Measurements from ENCODE around the gene CNBD2.
"Not testable (repeated sequence)": the region's sequence is repeated elsewhere in the genome, so short reads cannot be mapped to it uniquely, and the experiment has no call there.

The CNBD2 gene

DNA sequence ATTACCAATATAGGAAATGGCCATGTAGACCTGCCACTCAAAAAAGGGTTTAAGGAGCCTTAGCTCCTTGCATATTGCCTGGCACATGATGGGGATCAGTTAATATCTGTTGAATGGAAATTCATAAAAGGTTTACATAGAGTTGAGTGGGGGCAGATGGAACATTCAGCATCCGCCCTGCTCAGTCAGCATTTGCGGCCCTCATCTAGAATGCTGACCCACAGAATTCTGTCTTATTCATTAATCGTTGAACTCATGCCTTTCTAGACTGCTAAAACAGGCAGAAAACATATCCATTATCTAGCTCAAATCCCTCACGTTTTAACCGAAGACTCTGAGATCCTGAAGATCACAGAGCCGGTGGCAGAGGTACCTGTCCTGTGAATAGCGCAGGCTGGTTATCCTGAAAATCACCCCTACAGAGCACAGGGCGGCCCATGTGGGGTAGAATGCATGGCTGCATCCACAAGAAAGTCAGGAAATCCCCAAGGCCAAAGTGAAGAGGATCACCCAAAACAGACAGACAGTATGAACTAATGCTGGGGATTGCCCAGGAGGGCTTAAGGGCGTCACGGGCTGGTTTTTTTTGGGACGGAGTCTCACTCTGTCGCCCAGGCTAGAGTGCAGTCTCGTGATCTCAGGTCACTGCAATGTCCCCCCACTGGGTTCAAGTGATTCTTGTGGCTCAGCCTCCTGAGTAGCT lies 59.9 kb downstream of the CNBD2 start:
- no peak for DNase-seq

DNA sequence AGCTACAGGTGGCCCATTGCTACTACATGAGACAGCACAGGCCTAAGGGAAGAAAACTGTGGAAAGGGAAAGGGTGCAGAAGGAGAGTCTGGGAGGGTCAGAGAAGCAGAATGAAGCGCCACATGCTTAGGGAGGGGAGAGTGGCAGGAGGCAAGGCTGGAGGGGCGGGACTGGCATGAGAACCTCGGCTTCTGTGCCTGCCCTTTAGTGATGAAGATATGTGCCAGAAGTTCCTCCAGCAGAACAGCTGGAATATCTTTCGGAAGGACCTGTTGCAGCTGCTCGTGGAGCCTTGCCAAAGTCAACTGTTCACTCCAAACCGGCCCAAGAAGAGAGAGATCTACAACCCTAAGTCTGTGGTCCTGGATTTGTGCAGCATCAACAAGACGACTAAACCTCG lies 61.8 kb downstream of the CNBD2 start:
- DNase-seq = no peak

DNA sequence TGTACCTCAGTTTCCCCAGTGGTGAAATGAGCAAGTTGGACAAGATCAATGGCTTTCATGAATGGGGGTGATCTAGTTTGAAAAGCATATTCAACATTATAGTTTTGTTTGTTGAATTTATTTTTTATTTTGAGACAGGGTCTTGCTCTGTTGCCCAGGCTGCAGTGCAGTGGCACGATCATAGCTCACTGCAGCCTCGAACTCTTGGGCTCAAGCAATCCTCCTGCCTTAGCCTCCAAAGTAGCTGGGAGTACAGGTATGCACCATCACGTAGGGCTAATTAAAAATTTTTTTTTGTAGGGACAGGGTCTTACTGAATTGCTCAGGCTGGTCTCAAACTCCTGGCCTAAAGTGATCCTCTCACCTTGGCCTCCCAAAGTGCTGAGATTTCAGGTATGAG lies 63.4 kb downstream of the CNBD2 start:
- no peak for DNase-seq

DNA sequence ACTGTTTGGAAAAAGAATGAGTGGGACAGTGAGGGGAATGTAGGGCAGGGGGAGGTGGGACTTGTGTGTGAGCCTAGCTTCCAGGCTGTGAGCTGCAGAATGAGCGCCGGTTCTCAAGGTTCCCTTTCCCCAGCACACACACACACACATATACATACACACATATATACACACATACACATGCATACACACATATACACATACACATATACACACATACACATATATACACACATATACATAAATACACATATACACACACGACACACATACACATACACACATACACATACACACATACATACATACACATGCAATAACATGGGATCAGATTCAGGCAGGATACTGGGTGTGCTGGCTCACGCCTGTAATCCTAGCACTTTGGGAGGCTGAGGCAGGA lies 66.5 kb downstream of the CNBD2 start:
- DNase-seq = no peak

DNA sequence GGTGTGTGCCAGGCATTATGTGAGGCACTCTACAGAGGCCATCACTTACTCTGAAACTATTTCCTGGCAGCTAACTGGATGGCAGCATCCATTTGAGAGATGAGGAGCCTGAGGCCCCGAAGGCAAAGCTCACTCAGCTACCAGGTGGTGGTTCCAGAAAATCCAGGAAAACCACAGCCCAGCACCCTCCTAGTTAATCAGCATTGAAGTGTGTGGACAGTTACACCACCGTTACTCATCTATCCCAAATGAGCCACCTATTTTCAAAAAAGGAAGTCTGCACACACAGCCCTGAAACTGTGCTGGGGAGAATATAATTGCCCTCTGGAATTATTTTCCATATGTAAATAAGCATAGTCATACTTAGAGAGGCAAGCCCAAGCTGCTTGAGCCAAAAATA lies 67.4 kb downstream of the CNBD2 start:
- no peak for DNase-seq

DNA sequence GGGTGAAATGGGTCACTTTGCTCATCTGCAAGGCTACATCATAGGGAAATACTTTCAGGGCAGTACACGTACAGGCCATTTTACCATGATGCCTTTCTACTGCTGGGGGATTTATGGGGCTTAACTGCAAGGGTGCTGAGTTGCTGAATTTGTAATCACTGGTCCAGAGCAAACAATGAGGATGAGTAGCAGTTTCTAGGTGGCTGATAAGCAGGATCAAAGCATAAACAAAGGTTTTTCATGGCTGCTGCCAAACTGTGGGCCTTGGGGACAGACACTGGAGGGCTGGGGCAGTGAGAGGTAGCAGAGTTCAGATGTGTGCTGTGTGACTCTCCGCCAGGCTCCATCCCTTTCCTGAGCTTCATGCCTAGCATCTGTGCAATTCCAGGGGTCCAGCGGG lies 68.3 kb downstream of the CNBD2 start:
- no peak for DNase-seq

DNA sequence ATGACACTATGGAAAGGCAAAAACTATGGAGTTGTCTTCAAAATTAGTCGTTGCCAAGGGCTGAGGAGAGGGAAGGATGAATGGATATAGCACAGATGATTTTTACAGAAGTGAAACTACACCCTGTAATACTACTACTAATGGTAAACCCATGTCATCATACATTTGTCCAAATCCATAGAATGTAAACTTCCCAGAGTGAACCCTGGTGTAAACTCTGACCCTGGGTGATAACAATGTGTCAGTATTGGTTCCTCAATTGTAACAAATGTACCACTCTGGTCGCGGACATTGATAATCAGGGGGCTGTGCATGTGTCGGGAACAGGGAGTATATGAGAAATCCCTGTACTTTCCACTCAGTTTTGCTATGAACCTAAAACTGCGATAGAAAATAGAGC lies 72.2 kb downstream of the CNBD2 start:
- no peak for DNase-seq

DNA sequence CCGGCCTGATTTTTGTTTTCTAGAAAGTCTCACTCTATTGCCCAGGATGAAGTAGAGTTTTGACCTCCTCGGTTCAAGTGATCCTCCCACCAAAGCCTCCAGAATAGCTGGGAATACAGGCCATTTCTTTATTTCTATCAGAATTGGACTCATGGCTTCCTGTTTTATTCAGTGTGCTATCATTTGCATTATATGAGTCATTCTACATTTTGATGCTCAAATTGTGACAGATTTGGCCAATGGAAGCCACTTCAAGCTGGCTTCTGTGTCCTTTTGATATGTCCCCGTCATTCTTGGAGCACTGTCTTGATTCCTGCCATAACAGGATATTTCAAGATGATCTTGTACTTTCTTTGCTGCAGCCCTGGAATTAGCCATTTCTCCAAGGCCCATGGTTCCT lies 75.1 kb downstream of the CNBD2 start:
- DNase-seq = no peak

DNA sequence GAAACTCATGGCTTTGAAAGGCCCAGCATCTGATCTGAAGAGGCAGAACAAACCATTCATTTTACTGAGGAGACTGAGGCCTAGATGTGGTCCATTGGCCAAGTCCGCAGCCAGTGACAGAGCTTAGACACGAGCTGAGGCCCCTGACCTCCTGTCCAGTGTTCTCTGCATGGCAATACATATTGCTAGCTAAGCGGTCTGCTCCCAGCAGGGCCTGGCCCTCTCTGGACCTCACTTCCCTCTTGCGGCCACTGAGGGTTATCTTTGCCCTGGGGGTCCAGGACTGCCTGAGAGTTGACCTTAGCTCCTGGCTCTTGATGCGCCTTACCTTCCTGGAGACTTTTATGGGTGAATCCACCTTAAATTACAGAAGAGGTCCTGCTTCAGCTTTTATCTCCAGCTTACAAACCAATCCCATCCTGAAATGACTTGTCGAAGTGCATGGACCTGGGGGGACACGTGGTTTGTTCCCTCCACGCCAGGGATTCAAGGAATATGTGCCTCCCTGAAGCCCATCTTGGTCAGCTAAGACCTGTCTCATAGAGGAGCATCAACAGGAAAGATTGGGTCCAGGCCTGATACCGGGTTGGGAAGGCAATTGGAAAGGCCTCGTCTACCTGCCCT lies 75.6 kb downstream of the CNBD2 start:
- DNase-seq = no peak

DNA sequence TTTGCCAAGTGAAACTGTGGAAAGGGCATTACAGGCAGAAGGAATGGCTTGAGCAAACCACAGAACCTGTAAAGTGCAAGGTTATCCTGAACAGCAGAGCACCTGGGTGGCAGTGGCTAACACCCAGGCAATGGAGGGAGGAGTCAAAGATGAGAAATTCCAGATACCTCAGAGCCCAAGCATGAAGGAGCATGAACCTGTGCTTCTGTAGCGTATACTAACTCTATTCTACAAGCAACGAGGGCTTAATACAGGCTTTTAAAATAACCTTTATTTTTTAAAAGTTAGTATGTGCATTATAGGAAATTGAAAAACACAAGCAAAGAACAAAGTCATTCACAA lies 77.0 kb downstream of the CNBD2 start:
- DNase-seq = no peak

DNA sequence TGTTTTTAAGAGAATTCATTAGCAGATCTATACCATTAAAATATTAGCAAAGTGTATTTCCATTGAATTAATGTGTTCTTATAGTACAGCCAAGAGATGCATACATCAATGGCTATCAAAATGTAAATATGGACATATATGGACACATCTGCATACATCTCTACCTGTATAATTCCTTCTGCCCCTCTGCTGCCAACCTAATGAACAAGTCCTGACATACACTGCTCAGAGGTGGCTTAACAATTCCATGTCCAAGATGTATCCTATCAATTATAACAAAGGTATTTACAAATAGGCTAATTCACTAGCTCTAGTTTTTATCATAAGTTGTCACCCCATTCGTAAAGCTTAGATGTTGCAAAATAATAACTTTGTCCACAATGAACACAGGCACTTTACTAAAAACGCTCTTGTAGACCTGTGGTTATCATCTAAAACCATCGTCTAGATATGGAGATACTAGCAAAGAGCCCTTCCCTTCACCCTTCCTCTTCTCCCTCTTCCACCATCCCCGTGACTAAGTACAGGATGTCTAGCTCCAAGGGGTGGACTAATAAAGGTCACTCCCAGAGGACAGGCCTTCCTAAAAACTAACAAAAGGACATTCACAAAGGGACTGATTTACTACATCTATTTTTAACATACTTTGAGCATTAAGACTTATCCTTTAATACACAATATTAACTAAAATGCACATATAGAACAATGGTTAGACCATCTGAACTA lies 77.8 kb downstream of the CNBD2 start:
- DNase-seq = not testable (repeated sequence)

DNA sequence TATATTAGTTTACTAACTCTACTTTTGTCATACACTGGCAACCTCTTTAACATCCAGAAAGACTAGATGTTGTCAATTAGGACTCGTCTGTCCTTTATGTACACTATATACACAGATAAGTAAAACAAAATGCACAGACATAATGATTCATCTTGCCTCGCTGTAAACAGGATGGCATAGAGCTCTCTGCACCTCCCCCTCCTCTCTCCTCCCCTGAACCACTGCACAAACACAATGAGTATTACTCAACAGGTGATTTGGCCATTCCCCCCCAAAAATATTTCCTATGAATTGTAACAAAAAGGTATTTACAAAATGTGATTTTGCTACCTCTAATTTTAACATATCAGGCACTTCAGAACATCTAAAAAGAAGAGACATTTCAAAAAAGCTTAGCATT lies 81.0 kb downstream of the CNBD2 start:
- DNase-seq = not testable (repeated sequence)

DNA sequence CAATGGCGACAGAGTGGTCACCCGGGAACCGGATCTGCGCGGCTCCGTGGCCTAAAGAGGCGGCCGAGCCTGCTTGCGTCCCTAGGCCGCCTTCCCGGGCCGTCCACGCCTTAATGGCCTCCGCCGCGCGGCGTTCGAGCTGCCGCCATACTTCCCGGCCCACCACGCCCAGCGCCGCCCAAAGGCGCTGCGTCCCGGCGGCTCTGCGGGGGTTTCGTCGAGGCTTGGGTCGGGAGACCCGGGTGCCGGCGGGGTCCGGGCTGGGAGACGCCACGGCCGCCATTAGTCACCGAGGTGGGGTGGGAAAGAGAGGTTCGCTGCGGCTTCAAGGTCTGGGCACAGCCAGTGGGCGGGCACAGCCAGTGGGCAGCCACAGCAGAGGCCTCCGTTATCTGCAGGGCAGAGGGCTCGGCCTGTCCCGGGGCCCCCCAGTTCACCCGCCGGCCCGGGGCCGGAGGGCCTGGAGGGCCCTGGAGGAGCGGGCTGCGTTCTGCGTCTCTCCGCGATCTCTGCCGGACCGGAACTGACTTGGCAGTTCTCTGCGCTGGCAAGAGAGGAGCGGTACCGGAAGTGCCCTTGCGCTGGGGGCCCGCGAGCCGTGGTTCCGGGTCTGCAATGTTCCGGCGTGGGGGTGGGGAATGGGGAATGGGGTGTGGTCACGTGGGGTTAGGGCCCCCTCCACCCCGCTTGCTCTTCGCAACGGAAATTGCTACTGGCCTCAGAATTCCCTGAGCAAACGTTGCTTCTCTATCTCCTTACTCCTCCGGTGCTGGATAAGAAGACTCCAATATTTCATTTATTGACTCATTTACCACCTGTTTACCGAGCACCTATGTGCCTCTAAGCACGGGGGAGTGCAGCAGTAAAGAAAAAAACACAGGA lies 82.3 kb downstream of the CNBD2 start:
- DNase-seq = peak; percentile 93

DNA sequence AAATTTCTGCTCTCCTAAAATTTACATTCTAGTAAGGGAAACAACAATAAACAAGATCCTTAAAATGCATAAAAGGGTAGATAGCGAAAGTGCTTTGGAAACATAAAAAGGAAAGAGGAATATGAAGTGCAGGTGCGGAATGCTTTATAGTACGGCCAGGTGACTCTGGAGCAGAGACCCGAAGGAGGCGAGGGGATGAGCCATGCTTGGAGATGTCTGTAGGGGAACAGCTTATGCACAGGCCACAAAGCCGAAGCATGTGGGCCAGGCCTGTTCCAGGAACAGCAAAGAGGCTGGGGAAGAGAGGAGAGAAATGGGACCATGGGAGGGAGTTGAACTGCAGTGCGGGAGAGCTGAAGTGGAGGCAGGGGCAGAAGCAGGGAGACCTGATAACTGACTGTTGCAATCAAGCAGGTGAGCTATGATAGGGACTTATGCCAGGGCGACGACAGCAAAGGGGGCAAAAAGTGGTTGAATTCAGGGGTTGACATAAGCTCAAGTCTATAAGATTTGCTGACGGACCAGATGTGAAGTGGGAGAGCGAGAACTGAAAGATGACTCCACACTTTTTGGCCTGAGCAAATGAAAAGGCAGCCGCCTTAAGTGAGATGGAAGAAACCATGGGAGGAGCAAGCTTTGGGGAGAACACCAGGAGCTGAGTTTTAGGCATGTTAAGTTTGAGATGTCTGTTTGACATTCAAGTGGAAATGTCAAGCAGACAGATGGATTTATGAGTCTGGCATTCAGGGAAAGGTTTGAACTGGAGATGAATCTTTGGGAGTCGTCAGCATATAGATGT lies 83.1 kb downstream of the CNBD2 start:
- no peak for DNase-seq

DNA sequence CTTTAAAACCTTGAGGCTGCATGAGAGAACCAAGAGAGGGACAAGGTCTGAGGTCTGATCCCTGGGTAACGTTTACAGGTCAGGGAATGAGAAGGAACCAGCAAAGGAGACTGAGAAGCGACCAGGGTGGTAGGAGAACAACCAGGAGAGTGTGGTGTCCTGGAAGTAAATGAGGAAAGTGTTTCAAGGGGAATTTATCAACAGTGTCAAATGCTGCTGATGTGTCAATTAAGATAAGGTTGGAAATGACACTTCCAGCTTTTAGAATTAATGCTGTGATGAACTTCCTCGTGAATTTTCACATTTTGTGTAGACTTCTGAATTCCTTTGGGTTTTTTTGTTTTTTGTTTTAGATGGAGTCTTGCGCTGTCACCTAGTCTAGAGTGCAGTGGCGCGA lies 83.7 kb downstream of the CNBD2 start:
- no peak for DNase-seq

DNA sequence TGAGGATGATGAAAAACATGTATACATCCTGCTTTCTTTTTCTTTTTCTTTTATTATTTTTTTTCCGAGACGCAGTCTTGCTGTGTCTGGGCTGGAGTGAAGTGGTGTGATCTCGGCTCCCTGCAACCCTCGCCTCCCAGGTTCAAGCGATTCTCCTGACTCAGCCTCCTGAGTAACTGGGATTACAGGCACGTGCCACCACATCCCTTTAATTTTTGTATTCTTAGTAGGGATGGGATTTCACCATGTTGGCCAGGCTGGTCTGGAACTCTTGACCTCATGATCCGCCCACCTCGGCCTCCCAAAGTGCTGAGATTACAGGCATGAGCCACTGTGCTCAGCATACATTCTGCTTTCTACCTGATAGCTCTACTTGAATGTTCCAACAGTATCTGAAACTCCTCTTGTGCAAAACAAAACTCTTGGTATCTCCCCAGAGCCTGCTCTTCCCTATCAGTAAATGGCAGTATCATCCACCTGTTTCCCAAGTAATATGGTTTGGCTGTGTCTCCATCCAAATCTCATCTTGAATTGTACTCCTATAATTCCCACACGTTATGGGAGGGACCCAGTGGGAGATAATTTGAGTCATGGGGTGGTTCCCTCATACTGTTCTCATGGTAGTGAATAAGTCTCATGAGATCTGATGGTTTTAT lies 85.6 kb downstream of the CNBD2 start:
- not testable (repeated sequence) for DNase-seq

DNA sequence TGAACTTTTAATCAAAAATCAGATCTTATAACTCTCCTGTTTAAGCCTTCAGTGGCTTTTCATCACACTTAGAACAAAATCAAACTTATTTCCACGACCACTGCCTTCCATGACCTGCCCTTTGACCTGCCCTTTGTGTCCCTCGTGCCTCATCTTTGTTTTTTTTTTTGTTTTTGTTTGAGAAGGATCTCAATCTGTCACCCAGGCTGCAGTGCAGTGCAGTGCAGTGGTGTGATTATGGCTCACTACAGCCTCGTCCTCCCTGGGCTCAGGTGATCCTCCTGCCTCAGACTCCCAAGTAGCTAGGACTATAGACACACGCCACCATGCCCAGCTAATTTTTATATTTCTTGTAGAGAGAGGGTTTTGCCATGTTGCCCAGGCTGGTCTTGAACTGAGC lies 86.8 kb downstream of the CNBD2 start:
- no peak for DNase-seq

DNA sequence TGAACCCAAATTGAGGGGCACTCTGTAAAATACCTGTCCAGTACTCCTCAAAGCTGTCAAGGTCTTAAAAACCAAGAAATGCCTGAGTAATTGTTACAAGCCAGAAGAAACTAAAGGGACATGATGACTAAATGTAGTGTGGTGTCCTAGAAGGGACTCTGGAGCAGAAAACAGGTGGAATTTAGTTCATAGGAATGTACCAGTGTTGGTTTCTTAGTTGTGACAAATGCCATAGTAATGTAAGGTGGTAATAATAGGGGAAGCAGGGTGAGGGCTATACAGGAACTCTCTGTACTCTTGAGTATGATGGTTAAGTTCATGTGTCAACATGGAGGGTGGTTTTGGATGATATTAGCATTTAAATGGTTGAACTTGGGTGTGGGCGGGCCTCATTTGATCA lies 92.3 kb downstream of the CNBD2 start:
- DNase-seq = no peak

DNA sequence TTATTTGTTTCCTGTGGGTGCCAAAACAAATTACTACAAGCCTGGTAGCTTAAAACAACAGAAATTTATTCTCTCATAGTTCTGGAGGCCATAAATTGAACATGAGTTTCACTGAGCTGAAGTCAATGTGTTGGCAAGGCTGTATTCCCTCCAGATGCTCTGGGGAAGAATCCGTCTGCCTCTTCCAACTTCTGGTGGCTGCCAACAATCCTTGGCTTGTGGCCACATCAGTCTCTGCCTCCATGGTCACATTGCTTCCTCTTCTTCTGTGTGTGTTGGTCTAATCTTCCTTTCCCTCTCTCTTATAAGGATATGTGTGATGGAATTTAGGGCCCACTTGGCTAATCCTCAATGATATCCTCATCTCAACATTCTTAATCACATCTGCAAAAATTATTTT lies 93.4 kb downstream of the CNBD2 start:
- no peak for DNase-seq

DNA sequence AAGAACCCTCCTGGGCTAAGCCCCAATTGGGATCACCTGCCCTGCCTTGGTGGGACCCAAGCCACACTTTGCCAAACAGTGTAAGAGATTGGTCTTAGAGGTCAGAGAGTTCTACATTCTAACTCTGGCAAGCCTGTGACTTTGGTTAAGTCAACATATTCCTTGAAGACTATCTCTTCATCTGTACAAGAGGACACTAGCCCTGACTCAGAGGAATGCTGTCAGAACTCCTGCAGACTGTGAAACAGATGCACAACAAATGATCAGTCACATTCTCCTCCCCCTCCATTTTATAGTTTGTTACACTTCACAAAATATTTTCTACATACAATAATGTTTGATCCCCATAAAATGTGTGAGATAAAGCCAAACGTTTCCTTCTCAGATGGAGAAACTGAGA lies 94.4 kb downstream of the CNBD2 start:
- no peak for DNase-seq

DNA sequence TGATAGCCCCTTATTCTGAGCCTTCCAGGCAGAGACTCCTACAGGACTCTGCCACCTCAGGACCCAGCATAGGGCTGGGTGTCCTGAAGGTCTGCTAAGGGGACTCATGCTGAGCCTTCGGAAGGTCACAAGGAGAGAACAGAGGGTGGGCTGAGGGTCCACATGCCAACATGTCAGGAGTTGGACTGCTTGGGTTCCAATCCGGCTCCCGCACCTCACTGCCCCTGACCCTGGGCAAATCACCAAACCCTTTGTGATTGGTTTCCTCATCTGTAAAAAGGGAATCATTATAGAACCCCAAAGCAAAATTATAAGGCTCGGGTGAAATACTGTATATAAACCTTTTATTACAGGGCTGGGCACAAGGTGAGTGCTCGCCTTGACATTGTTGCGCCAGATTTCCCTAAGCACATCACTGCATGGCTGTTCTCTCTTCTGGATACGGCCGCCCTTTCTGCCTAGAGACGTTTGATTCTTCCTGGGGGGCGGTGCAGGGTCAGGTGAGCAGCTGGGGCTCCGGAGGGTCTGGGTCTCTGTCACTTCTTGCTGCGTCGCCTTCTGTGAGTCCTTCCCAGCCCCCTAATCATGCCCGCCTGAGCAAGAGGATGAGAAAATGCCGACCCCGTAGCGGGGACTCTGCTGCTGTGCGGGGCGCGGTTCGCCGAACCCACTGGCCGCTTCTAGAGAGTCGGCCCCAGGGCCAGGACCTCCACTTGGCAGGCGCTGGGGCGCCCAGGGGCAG lies 95.7 kb downstream of the CNBD2 start:
- DNase-seq = no peak
